GM10266 (cell line): ENCODE results near the gene ECEL1.

Experiments used
- DNase-seq: peaks from one replicate; pipeline ENCODE4 v3.0.0; 2012; ENCODE audit errors: extremely low spot score
- TF ChIP-seq, protein P1 (sequence below): IDR thresholded peaks from 2 replicates; pipeline ENCODE4 v1.5.1; 2012; ENCODE audit warnings: mild to moderate bottlenecking, low read depth; ENCODE audit not compliant: control insufficient read depth, insufficient read depth; ENCODE audit errors: missing control alignments

Gene ECEL1

GRCh38 chr2:232438951-232439757, 48.5 kb downstream of the ECEL1 start:
- DNase-seq, result no peak
- TF ChIP-seq, protein P1, sequence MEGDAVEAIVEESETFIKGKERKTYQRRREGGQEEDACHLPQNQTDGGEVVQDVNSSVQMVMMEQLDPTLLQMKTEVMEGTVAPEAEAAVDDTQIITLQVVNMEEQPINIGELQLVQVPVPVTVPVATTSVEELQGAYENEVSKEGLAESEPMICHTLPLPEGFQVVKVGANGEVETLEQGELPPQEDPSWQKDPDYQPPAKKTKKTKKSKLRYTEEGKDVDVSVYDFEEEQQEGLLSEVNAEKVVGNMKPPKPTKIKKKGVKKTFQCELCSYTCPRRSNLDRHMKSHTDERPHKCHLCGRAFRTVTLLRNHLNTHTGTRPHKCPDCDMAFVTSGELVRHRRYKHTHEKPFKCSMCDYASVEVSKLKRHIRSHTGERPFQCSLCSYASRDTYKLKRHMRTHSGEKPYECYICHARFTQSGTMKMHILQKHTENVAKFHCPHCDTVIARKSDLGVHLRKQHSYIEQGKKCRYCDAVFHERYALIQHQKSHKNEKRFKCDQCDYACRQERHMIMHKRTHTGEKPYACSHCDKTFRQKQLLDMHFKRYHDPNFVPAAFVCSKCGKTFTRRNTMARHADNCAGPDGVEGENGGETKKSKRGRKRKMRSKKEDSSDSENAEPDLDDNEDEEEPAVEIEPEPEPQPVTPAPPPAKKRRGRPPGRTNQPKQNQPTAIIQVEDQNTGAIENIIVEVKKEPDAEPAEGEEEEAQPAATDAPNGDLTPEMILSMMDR, result peak; percentile 56

- TF ChIP-seq, protein P1, result no peak
- DNase-seq, result no peak
Measured at GRCh38 chr2:232438091-232438490, 49.5 kb downstream of the ECEL1 start.

DNA sequence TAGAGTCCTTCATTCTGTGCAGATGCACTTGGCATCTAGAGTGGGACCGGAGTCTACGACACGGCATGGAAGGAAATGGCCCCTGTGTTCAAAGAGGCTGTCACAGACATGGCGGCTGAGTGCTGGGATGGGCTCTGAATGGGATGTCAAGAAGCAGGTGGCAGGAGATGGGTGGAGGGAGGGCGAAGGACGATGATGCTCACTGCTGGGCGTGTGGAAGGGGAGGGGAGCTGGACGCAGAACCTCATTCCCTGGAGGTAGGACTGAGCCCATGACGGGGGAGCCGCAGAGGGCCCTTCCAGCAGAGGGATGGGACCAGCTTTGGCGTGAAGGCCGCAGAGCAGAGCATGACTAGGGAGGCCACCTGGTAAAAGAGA, 50.5 kb downstream of the ECEL1 start:
- TF ChIP-seq, protein P1, result no peak
- DNase-seq, result no peak

GRCh38 chr2:232436381-232437194, 51.0 kb downstream of the ECEL1 start:
- TF ChIP-seq, protein P1, result no peak
- DNase-seq, result no peak

DNA sequence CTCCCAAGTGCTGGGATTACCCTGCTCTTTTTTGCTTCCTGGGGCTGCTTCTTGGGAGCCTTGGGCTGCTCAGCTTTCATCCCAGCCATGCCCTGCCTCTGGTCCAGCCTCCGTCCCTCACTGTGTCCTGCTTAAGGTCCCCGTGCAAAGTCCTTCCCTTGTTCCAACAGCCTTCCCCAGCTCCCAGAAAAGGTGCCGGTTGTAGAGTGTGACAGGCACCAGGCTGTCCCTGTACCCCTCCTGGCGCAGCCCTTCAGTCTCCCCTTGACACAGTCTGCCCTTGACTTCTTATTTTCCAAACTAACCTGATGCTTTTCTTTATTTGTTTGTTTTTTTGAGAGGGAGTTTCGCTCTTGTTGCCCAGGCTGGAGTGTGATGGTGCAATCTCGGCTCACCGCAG, 51.8 kb downstream of the ECEL1 start:
- DNase-seq, result no peak
- TF ChIP-seq, protein P1, result no peak

- DNase-seq, result no peak
- TF ChIP-seq, protein P1, result no peak
Measured at GRCh38 chr2:232435375-232435648, 52.3 kb downstream of the ECEL1 start.

DNA sequence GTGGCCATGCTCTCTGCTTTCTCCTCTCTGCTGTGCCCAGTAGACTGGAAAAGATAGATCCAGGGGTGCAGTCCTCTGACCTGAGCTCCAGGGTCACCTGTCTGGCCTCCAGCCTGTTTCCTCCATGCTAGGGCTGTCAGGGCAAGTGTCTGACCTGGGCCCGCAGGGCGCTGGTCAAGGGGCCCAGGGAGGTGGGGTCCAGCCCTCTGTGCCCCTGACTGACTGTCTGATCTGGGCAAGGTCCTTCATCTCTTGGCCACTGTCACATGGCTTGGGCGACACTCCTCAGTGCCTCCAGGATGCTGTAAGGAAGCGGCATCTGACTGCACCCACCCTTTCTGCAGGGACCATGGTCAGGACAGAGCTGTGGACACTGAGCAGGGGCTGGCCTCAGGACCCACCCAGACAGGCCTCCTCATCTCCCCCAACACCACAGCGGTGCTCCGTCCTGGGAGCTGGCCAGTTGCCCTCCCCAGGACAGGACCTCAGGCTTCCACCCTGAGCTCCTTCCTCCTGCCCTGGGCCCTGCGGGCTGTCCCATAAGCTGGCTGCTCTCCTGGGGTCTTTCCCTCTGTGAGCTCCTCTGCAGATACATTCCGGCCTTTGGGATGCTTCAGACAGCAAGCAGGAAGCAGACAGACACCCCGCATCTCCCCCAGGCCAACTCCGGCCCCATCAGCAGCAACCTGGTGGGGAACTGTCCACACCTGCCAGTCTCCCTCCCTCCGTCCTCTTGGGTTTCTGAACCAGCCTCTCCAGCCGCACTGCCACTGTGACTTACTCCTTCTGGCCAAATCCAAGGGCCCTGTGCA, 52.9 kb downstream of the ECEL1 start:
- no peak for DNase-seq
- TF ChIP-seq, protein P1, result no peak
